ENCODE results near the gene UBXN7. TPM values are rescaled to one million over a fixed set of nuclear protein-coding genes. Genes with fewer than 3 reads are reported as not detected.
"Not testable (repeated sequence)": the region's sequence is repeated elsewhere in the genome, so short reads cannot be mapped to it uniquely, and the experiment has no call there.

Gene UBXN7
- total RNA-seq, 1 donor from 2014 or later = 18.5 TPM

GRCh38 chr3:196321162-196321561 is 111.1 kb downstream of the UBXN7 start:
- ATAC-seq (no peak), DNase-seq (ENCODE audit: low spot score) (no peak)

DNA sequence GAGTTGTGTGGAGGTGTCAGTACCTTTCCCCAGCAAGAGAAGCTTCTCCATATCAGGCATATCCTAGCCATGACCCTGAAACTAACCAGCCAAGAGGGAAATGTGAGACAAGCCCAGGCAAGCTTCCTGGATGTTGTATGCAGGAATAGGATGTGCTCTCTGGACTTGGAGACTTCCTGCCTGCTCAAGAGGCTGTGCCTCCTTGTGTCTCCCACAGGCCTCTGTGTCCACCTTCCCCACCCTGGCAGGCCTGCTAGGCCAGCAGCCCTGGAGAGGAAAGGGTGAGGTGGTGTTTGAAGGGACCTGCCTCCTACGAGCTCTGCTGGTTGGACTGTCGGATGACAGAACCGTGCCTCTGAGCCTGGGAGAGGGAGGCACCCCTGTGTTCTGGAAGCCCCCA is 112.1 kb downstream of the UBXN7 start:
- DNase-seq (ENCODE audit: low spot score) (no peak), ATAC-seq (no peak)

GRCh38 chr3:196317687-196318467 is 114.3 kb downstream of the UBXN7 start, which contains the start of gene DYNLT2B:
Gene DYNLT2B (minus strand): TSS chr3:196318240. CDS start chr3:196318152, 88 bp downstream.
- peak; percentile 98 for ATAC-seq

DNA sequence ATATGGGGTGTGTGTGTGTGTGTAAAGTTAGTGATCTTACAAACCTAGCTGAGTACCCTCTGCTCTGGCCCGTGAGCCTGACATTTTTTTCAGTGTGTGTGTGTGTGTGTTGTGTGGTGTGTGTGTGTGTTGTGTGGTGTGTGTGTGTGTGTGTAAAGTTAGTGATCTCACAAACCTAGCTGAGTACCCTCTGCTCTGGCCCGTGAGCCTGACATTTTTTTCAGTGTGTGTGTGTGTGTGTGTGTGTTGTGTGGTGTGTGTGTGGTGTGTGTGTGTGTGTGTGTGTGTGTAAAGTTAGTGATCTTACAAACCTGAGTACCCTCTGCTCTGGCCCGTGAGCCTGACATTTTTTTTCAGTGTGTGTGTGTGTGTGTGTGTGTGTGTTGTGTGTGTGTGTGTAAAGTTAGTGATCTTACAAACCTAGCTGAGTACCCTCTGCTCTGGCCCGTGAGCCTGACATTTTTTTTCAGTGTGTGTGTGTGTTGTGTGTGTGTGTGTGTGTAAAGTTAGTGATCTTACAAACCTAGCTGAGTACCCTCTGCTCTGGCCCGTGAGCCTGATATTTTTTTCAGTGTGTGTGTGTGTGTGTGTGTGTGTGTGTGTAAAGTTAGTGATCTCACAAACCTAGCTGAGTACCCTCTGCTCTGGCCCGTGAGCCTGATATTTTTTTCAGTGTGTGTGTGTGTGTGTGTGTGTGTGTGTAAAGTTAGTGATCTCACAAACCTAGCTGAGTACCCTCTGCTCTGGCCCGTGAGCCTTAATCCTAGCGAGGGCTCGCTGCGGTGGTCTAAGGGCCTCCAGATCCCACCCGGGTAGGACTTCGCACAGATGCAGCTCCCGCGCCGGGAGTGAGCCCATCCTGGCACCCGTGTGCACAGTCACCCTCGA is 115.2 kb downstream of the UBXN7 start:
- not testable (repeated sequence) for DNase-seq (ENCODE audit: low spot score); ATAC-seq

More at GRCh38 chr3:196317687-196318467, 114.3 kb downstream of the UBXN7 start, which contains the start of gene DYNLT2B:
- peak; percentile 91 for DNase-seq (ENCODE audit: low spot score)

- no peak for ATAC-seq
- no peak for DNase-seq (ENCODE audit: low spot score)
Observed at GRCh38 chr3:196315821-196316220, 116.4 kb downstream of the UBXN7 start.

- DNase-seq (ENCODE audit: low spot score) (no peak), ATAC-seq (no peak)
Observed at GRCh38 chr3:196314597-196314996, 117.6 kb downstream of the UBXN7 start.

DNA sequence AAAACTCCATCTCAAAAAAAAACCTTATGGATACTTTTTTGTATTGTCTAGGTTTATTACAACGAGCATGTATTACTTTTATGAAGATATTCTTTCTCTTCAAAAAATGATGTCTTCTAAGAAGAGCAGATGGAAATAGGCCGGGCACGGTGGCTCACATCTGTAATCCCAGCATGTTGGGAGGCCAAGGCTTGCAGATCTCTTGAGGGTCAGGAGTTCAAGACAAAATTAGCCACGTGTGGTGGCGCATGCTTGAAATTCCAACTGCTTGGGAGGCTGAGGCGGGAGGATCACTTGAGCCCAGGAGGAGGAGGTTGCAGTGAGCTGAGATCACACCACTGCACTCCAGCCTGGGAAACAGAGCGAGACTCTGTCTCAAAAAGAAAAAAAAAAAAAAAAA is 118.1 kb downstream of the UBXN7 start:
- not testable (repeated sequence) for ATAC-seq; DNase-seq (ENCODE audit: low spot score)

GRCh38 chr3:196302960-196303359 is 129.3 kb downstream of the UBXN7 start:
- DNase-seq (ENCODE audit: low spot score); ATAC-seq: not testable (repeated sequence)

GRCh38 chr3:196302551-196302950 is 129.7 kb downstream of the UBXN7 start:
- not testable (repeated sequence) for ATAC-seq

GRCh38 chr3:196298521-196298920 is 133.7 kb downstream of the UBXN7 start:
- DNase-seq (ENCODE audit: low spot score) (no peak), ATAC-seq (peak; percentile 96)

More at GRCh38 chr3:196302551-196302950, 129.7 kb downstream of the UBXN7 start:
- not testable (repeated sequence) for DNase-seq (ENCODE audit: low spot score)

Other genes starting within 250 kb of the UBXN7 start
- gene ZDHHC19, start 221.0 kb downstream of the UBXN7 start, total RNA-seq = 1.3 TPM
- 20.0 TPM for gene SLC51A, start 215.9 kb downstream of the UBXN7 start, total RNA-seq
- gene PCYT1A, start 144.7 kb downstream of the UBXN7 start, total RNA-seq = 22.2 TPM
- 1.1 TPM for gene DYNLT2B, start 114.2 kb downstream of the UBXN7 start, total RNA-seq
- gene TM4SF19, start 94.0 kb downstream of the UBXN7 start, total RNA-seq = not detected
- 12.9 TPM for gene RNF168, start 71.3 kb upstream of the UBXN7 start, total RNA-seq
- not detected for gene SMCO1, start 82.9 kb upstream of the UBXN7 start, total RNA-seq
- 5.1 TPM for gene WDR53, start 136.1 kb upstream of the UBXN7 start, total RNA-seq
- 3.5 TPM for gene FBXO45, start 136.2 kb upstream of the UBXN7 start, total RNA-seq
- gene NRROS, start 207.3 kb upstream of the UBXN7 start, total RNA-seq = 1.7 TPM

Measured in left lobe of liver (tissue), 2 donors.